HG03558 (cell line): ENCODE data around the gene ZNF76.
A peak's percentile ranks its signal among the peaks of the same experiment; 100 is the strongest.
"Not testable (repeated sequence)": the region's sequence is repeated elsewhere in the genome, so short reads cannot be mapped to it uniquely, and the experiment has no call there.

Experiments used
- ATAC-seq: cut with Tn5 transposase; IDR thresholded peaks from one replicate; pipeline ENCODE4 v1.9.1; 2021; ENCODE audit warnings: moderate number of reproducible peaks; ENCODE audit not compliant: unreplicated experiment; ENCODE audit errors: extremely low read depth

ZNF76 gene

DNA sequence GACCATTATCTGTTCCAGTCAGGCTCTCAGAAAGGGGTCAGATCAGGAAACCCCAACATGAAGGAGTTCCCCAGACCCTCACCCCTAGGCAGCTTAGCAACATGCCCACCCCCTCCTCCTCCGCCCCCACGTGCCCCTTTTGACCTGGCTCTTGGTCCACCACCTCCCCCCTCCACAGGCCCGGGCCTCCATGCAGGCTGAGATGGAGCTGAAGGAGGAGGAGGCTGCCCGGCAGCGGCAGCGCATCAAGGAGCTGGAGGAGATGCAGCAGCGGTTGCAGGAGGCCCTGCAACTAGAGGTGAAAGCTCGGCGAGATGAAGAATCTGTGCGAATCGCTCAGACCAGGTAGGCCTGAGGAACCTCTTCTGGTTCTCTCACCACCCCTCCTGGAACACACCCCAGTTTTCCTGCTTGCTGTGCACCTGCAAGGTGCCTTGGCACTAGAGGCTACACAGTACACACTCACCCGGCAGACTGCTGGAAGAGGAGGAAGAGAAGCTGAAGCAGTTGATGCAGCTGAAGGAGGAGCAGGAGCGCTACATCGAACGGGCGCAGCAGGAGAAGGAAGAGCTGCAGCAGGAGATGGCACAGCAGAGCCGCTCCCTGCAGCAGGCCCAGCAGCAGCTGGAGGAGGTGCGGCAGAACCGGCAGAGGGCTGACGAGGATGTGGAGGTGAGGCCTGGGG, 60.0 kb downstream of the ZNF76 start:
- no peak for ATAC-seq

DNA sequence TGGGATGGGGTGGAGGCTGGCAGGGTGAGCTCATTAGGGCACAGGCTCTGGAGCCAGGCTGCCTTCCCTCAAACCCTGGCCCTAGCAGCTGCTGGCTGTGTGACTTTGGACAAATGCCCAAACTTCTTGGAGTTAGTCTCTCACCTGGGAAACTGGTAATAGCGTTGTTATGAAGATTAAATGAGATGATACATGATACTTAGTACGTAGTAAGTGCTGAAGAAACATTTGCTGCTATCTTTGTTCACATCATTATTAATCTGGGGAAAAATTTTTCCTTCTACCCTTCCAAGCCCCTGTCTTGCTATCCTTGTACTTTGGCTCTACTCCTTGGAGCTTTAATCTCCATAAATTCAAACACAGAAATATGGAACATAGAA, 60.5 kb downstream of the ZNF76 start:
- no peak for ATAC-seq

DNA sequence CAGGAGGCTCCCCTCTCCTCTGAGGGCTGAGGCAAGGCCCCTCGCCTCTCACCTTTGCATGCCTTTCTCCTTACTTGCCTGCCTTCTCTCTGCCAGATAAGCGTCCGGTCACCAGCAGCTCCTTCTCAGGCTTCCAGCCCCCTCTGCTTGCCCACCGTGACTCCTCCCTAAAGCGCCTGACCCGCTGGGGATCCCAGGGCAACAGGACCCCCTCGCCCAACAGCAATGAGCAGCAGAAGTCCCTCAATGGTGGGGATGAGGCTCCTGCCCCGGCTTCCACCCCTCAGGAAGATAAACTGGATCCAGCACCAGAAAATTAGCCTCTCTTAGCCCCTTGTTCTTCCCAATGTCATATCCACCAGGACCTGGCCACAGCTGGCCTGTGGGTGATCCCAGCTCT, 61.6 kb downstream of the ZNF76 start:
- ATAC-seq: no peak

DNA sequence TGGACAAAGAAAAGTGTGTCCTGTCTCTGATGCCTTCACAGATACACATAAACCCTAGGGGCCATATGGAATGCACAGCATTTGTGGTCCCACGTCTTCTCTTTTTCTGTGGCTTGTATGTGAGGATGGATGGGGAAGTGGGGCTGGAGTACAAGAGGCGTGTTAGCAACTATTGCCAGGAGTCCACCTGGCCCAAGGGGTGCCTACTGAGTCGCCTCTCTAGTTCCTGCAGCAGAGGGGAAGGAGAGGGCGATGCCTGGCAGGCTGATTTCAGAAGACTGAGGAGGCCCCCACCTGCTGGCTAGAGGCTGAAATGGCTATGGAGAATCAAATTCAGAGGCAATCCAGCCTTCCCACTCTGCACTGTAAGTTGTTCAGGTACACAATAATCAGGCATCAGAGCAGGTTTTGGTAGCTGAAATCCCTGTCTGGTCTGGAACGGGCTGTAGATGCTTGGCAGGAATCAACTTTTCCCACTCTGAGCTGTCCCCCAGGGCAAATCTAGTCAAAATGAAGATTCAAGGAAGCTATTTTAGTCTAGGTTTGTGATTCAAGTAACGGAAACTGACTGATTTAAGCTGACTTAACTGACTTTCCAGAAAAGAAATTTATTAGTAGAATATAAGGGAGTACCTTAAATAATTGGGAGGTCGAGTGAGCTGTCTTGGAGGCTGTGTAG, 68.0 kb downstream of the ZNF76 start:
- no peak for ATAC-seq

DNA sequence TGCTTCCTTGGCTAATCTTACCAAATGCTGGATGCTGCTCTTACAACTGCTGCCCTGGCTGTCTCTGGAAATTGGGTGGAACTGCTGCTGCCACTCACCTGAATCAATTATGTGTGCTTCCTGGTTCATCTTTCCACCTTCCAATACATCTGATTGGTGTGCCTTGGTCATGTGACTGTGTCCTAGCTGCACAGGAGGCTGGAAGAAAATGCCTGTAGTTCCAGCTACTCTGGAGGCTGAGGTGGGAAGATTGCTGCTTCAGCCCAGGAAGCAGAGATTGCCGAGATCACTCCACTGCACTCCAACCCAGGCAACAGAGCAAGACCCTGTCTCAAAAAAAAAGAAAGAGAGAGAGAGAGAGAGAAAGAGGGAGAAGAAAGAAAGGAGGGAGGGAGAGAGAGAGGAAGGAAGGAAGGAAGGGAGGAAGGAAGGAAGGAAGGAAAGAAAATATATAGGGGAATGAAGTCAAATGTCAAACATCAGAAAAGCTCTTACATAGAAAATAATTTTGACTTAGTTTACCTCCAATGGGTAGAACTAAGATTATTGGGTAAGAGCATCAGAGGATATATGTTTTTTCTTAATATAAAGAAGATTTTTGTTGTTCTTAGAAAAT, 68.7 kb downstream of the ZNF76 start:
- ATAC-seq: no peak

DNA sequence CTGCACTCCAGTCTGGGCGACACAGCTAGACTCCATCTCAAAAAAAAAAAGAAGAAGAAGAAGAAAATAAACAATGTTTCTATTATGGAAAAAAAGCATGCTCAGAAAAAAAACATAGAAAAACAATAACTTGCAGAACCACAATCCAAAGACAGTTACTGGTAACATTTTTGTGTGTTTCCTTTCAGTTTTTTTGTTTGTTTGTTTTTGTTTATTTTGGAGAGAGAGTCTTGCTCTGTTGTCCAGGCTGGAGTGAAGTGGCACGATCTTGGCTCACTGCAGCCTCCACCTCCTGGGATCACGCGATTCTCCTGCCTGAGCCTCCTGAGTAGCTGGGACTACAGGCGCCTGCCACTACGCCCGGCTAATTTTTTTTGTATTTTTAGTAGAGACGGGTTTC, 69.4 kb downstream of the ZNF76 start:
- ATAC-seq: not testable (repeated sequence)

DNA sequence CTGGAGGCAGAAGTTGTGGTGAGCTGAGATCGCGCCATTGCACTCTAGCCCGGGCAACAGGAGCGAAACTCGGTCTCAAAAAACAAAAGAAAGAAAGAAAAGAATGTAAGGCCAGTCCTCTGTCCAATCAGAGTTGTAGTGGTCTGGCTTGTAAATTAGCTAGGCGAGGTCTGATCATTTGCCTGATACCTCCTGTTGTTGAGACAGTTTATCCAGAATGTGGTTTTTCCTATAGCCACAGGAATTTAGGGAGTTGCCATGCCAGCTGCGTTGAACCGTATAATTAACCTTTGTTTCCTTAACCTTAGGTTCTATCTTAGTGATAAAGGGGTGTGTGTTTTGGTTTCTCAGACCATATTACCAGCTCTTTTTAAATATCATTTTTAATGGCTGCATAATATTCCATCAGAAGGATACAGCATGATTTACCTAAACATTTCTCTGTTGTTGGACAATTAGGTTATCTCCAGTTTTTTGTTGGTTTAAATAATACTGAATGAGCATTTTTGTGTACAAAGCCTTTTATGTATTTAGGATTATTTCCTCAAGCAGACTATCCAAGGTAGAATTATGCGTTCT, 71.1 kb downstream of the ZNF76 start:
- no peak for ATAC-seq

DNA sequence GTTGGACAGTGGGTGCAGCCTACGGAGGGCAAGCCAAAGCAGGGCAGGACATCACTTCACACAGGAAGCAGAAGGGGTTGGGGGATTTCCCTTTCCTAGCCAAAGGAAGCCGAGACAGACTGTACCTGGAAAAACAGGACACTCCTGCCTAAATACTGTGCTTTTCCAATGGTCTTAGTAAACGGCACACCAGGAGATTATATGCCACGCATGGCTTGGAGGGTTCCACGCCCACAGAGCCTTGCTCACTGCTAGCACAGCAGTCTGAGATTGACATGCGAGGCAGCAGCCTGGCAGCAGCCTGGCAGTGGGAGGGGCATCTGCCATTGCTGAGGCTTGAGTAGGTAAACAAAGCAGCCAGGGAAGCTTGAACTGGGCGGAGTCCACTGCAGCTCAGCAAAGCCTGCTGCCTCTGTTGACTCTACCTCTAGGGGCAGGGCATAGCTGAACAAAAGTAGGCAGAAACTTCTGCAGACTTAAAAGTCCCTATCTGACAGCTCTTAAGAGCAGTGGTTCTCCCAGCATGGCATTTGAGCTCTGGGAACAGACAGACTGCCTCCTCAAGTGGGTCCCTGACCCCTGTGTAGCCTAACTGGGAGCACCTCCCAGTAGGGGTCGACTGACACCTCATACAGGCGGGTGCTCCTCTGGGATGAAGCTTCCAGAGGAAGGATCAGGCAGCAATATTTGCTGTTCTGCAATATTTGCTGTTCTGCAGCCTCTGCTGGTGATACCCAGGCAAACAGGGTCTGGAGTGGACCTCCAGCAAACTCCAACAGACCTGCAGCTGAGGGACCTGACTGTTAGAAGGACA, 72.7 kb downstream of the ZNF76 start:
- not testable (repeated sequence) for ATAC-seq

DNA sequence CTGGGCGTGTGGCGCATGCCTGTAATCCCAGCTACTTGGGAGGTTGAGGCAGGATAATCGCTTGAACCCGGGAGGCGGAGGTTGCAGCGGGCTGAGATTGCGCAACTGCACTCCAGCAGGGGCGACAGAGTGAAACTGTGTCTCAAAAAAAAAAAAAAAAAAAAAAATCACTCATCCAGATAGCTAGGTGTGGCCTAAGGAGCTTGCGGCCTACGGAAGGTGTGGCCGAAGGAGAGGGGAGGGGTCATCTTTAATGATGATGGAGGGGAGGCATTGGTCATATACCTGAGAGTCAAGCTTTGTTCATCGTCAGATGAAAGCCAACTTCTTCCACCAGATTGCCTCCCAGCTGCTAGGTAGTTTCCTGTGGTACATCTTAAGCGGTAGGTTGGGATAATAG, 82.0 kb downstream of the ZNF76 start:
- no peak for ATAC-seq

DNA sequence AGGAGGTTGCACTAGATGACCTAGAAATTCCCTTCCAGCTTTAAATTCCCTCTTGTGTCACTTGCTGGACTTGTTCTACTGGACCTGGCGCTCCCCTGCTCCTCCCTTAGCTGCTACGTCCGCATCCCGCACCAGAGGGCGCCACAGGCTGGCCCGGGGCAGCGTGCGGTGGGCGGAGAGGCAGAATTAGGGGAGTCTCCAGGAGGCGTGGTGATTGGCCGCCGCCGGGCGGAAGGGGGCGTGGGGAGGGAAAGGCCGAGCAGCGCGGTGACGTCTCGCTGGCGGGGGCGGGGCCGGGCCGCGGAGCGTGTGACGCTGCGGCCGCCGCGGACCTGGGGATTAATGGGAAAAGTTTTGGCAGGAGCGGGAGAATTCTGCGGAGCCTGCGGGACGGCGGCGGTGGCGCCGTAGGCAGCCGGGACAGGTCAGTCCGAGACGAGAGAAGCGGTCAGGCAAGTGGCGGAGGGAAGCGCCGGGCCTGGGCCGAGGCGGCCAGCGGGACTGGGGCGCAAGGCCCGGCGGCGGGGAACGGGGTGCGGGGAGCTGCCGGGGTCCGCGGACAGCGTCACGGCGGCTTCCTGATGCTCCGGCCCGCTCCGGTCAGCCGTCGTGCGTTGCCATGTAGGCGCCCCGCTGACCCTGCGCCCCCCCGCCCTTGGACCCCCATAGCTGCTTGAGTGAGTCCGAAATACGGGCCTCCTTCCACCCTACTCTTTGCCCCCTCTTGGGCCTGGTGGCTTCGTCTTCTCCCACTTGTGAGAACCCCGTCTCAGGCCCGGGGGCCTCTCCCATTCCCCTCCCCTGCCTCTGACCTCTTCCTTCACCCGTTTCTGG, 82.9 kb downstream of the ZNF76 start, which contains the start of gene PPARD:
Gene PPARD, plus strand, starts transcription at position 301 of the 834 bp plus-strand sequence. CDS start 68,530 bp downstream, outside the sequence.
- ATAC-seq: peak; percentile 85

DNA sequence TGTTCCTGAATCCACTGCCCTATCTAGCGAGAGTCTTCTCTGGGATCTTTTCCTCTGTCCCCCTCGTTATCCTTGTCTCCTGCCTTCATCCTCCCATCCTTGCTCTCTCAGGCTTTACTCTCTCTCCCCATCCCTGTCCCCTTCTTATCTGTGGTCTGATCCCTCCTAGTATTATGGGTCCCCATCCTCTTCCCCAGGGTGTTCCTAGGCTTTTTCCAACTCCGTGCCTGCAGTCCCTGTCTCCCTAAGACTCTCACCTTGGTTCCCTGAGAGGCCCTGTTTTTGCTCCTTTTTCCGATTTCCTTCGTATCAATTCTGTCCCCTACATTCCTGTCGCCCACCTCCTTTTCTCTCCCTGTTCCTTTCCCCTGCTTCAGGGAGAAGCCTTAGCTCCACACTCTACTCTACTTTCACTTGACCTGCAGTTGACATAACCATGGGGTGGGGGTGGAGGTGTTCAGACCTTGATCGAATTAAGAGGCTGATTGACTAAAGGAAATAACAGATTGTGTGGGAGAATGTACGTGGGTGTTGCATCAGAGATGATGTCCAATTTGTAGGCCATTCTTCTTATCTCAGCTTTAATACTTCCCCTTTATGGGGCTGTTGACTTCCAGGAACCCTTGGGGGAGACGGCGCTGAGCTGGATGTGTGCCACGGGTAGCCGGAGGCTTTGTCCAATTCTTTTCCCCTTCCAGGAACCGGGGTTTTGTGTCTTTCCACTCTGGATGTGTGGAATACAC, 83.7 kb downstream of the ZNF76 start:
- no peak for ATAC-seq

DNA sequence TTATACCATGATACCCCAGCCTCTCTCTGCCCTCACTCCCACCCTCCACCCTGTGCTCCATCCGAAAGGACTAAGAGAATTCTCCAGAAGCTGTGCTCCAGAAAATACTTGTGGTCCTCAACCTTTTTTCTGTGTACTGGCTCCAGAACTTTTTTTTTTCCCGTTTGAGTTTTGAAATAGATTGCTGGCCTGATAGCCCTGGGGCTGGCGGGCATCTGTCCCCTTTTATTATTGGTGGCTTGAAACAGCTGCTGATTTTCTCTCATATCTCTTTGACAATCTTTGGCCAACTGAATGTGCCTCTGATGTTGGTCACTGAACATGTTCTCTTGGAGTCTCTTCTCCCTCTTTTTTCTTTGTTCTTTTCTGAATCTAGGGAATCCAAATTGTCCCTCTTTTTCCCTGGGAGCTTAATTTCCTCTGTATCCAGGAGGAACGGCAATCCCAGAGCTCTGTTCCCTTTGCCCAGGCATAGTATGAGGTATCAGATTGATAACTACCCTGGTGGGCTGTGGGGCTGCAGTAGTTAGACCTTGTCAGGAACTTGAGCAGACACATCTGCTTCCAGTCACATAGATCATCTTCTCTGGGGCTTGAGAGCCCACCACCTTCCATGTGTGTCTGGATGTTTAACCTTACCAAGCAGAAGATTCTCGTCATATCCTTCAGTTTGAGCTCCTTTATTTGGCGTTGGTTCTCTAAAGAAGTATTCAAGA, 84.5 kb downstream of the ZNF76 start:
- no peak for ATAC-seq
